Gastrocnemius medialis (tissue), 4 donors: ENCODE measurements around the gene HOXA6. TPM values are rescaled to one million over a fixed set of nuclear protein-coding genes. Genes with fewer than 3 reads are reported as not detected.

Source experiments
- ATAC-seq, 2 donors: fragments of 150-250 bp; one replicate each; pipeline ENCODE4 v1.9.1; 2016
- DNase-seq, 2 donors: peaks; one replicate each; pipeline ENCODE4 v3.0.0-alpha.2; 2019
- H3K27ac ChIP-seq, 4 donors: fragments of 200-600 bp; sonication (generic); 1 replicate in 1 of 4; 2 replicates in 3 of 4; pipeline ENCODE4 v1.5.1; 2016 to 2018; ENCODE audit warnings: mild to moderate bottlenecking in 2 of 4, moderate library complexity in 1 of 4
- H3K27me3 ChIP-seq, 3 donors: fragments of 200-600 bp; sonication (generic) in 2 of 3; 1 replicate in 1 of 3; 2 replicates in 2 of 3; pipeline versions ENCODE4 v1.5.1 to v1.6.0; 2016 to 2019; ENCODE audit warnings: mild to moderate bottlenecking in 1 of 3, moderate library complexity in 1 of 3
- H3K36me3 ChIP-seq, 2 donors: fragments of 200-600 bp; sonication (generic) in 1 of 2; one replicate each; pipeline ENCODE4 v1.5.1; 2017 to 2018
- H3K4me1 ChIP-seq, 2 donors: fragments of 200-600 bp; sonication (generic) in 1 of 2; one replicate each; pipeline ENCODE4 v1.5.1; 2016 to 2017; ENCODE audit warnings: mild to moderate bottlenecking in 2 of 2
- H3K4me3 ChIP-seq, 4 donors: fragments of 200-600 bp; sonication (generic) in 3 of 4; 1 replicate in 1 of 4; 2 replicates in 3 of 4; pipeline ENCODE4 v1.5.1; 2016 to 2019; ENCODE audit warnings: mild to moderate bottlenecking in 2 of 4
- H3K9me3 ChIP-seq, 3 donors: fragments of 200-600 bp; sonication (generic) in 2 of 3; 1 replicate in 1 of 3; 2 replicates in 2 of 3; pipeline ENCODE4 v1.5.1; 2016 to 2019
- POLR2A ChIP-seq, 2 donors: fragments of 450-650 bp; IDR thresholded peaks; one replicate each; pipeline ENCODE4 v1.6.1; 2017; ENCODE audit warnings: antibody characterized with exemption in 2 of 2, mild to moderate bottlenecking in 2 of 2, moderate library complexity in 2 of 2
- in situ Hi-C, 4 donors: fragments of 200-750 bp; cut with MboI; loops; one replicate each; pipeline versions ENCODE4 v1.15.0 to v1.8.0; 2017; ENCODE audit warnings: low sequenced_read_pairs in 4 of 4
- intact Hi-C: fragments of 100-400 bp; cut with DNase I; formaldehyde crosslinking; loops from one replicate; pipeline ENCODE4 v1.15.1; 2023; ENCODE audit warnings: low total_unique reads
- total RNA-seq, 4 donors: library from RNA; depleted of rRNA; stranded (reverse); fragments of >200 nt; gene quantifications; one replicate each; pipeline versions ENCODE4 v1.1.0 to v1.2.3, GENCODE V29; 2016
- TF ChIP-seq, protein P1 (sequence below), 5 experiments: fragments of 450-650 bp in 3 of 5; fragments of 200-600 bp in 2 of 5; sonication (generic) in 2 of 5; IDR thresholded peaks in 4 of 5; conservative IDR thresholded peaks in 1 of 5; 1 replicate in 4 of 5; 2 replicates in 1 of 5; pipeline ENCODE4 v1.5.1; 2016 to 2019; ENCODE audit warnings: antibody characterized with exemption in 5 of 5, mild to moderate bottlenecking in 3 of 5, moderate library complexity in 3 of 5

Gene HOXA6
- total RNA-seq, 4 donors from 2014 or later, result 2.6 to 5.6 (median 4.2) TPM

DNA sequence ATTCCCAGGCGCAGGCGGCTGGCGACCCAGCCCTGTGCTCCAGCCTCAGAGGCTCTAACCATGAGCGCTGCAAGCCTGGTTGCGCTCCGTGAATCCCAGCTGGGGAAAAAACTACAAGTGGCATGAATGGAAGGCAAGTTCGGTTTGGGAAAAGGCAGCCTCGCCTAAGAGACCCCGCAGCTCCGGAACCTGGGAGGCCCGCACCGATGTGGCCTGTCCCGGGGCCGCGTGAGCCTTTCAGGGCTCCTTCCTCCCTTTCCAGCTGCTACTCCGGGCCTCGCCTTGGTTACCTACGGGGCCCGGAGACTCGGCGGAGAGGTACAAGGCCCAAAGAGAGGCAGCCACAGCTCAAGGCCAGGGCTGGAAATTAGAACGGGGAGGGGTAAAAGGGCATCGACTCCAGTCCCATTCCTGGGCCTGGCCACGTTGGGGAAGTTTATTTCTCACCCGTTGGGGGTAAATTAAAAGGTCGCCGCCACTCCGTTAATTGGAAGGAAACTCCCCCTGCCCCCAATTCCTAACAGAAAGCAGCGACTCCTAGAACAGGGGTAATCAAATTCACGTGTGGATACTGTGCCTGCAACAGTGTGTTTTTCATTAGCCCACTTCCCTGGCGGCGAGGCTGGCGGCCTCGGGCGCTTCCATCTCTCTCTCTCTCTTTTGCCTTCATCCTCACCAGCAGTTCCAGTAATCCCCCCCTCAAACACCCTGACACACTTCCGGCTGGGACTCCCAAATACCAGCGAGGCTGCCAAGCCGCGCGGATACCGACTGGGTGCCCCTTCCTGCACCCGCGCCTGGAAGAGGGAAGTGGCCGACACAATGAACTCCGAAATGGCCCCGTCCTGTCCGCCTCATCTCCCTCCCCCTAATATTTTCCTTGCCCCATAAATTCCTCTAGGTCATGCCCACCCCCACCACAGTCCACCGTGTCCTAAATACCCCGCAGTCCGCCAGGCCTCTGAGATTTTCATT lies 19.2 kb upstream of the HOXA6 start:
- intact Hi-C loops, result loop anchor here (5.0 to 10.0 kb wide), 2 partner anchors 35 to 1402 kb away; partner anchors contain the start of gene HOXA4
- peak in 1 of 2 donors; percentile 49 for DNase-seq
- peaks cover 12 to 55% of the 10 kb centered on the region in 2 donors for H3K4me1 ChIP-seq

DNA sequence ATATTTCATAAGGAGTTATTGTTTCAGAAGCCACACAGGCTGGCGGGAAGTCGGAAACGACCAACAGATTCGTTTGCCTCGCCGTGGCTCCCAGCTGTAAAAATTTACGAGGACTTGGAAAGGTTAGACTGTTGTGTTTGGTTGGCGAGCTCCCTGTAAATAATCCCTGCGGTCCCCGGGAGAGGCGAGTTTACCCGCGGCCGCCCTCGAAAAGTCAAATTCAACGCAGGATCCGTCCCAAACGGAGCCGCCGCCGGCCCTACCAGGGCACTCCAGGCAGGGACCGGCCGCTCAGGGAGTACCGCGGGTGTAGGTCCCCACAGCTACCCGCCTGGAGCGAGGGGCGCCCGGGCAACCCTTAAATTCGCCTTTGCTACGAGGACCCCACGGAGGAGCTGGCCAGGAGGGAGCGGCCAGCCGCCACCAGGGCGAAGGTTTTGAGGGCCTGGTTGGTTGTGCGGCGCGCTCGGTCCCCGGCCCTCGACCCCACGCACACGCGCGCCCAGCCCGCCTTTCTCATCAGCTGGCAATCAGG lies 18.5 kb upstream of the HOXA6 start:
- no peaks in the 10 kb centered on the region for H3K9me3 ChIP-seq
- ATAC-seq (peak; percentile 5 to 6), DNase-seq (peak in 1 of 2 donors; percentile 65)
- TF ChIP-seq POLR2A (IDR thresholded peaks at IDR 0.05), result no peak
- TF ChIP-seq, protein P1, sequence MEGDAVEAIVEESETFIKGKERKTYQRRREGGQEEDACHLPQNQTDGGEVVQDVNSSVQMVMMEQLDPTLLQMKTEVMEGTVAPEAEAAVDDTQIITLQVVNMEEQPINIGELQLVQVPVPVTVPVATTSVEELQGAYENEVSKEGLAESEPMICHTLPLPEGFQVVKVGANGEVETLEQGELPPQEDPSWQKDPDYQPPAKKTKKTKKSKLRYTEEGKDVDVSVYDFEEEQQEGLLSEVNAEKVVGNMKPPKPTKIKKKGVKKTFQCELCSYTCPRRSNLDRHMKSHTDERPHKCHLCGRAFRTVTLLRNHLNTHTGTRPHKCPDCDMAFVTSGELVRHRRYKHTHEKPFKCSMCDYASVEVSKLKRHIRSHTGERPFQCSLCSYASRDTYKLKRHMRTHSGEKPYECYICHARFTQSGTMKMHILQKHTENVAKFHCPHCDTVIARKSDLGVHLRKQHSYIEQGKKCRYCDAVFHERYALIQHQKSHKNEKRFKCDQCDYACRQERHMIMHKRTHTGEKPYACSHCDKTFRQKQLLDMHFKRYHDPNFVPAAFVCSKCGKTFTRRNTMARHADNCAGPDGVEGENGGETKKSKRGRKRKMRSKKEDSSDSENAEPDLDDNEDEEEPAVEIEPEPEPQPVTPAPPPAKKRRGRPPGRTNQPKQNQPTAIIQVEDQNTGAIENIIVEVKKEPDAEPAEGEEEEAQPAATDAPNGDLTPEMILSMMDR (IDR thresholded peaks at IDR 0.05 in 4 of 5, conservative IDR thresholded peaks at IDR 0.05 in 1 of 5), result no peak
- peak overlapping the region; percentile 90 to 99 (median 95) for H3K27ac ChIP-seq
- intact Hi-C loops (loop anchor here (1.0 to 10.0 kb wide), 5 partner anchors 10 to 1401 kb away; partner anchors contain the start of genes CBX3, HNRNPA2B1, HOXA4 and HOXA7), in situ Hi-C loops (loop anchor here in 2 of 4 donors (5.0 to 25.0 kb wide), 3 partner anchors 954 to 1309 kb away; partner anchors contain the start of genes CBX3 (in 1 of the 2) and HNRNPA2B1 (in 1 of the 2))
- peak overlapping the region; percentile 62 to 88 (median 77) for H3K4me3 ChIP-seq
- no peaks in the 10 kb centered on the region for H3K36me3 ChIP-seq
- peaks cover 12 to 54% of the 10 kb centered on the region in 2 donors for H3K4me1 ChIP-seq
- H3K27me3 ChIP-seq, result no peaks in the 10 kb centered on the region

More for the DNA sequence above, 19.2 kb upstream of the HOXA6 start:
- peak overlapping the region; percentile 62 to 88 (median 77) for H3K4me3 ChIP-seq
- H3K36me3 ChIP-seq, result no peaks in the 10 kb centered on the region
- H3K9me3 ChIP-seq, result no peaks in the 10 kb centered on the region
- no peaks in the 10 kb centered on the region for H3K27me3 ChIP-seq
- ATAC-seq, result no peak
- H3K27ac ChIP-seq, result peak overlapping the region; percentile 90 to 99 (median 95)
- in situ Hi-C loops, result loop anchor here in 2 of 4 donors (5.0 to 25.0 kb wide), 3 partner anchors 955 to 1310 kb away; partner anchors contain the start of genes CBX3 (in 1 of the 2) and HNRNPA2B1 (in 1 of the 2)
- TF ChIP-seq, protein P1 (IDR thresholded peaks at IDR 0.05 in 4 of 5, conservative IDR thresholded peaks at IDR 0.05 in 1 of 5), result no peak
- TF ChIP-seq POLR2A (IDR thresholded peaks at IDR 0.05), result peak in 1 of 2 donors; percentile 27

DNA sequence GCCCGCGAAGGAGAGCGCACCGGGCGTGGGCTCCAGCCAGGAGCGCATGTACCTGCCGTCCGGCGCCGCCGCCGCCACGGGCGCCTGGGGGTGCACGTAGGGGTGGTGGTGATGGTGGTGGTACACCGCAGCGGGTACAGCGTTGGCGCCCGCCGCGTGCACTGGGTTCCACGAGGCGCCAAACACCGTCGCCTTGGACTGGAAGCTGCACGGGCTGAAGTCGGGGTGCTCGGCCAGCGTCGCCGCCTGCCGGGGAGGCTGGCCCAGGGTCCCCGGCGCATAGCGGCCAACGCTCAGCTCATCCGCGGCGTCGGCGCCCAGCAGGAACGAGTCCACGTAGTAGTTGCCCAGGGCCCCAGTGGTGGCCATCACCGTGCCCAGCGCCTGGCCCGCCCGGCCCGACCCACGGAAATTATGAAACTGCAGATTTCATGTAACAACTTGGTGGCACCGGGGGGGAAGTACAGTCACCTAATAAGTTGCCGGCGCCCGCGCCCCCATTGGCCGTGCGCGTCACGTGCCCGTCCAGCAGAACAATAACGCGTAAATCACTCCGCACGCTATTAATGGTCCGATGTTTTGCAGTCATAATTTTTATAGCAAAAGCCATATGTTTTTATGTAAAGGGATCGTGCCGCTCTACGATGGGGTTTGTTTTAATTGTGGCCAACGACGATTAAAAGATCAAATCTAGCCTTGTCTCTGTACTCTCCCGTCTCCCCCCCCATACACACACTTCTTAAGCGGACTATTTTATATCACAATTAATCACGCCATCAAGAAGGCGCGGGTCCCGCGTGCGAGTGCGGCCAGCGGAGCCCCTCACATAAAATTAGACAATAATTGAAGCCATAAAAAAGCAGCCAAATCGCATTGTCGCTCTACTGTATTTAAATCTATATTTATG lies 17.8 kb upstream of the HOXA6 start, which contains the start of gene HOXA9:
TSS of gene HOXA9 (minus strand) at position 449 of the 907 bp plus-strand sequence. CDS start at position 369, 80 bp downstream.
- ATAC-seq (peak; percentile 58), DNase-seq (peak; percentile 95 to 96)
- Histone ChIP-seq H3K9me3 (no peaks in the 10 kb centered on the region), H3K27ac (peak within 1 kb of the TSS; percentile 90 to 99 (median 95)), H3K4me1 (peaks cover 12 to 49% of the 10 kb centered on the region in 2 donors), H3K4me3 (peak within 1 kb of the TSS; percentile 62 to 88 (median 77)), H3K27me3 (no peaks in the 10 kb centered on the region), H3K36me3 (no peaks in the 10 kb centered on the region)
- TF ChIP-seq, protein P1 (IDR thresholded peaks at IDR 0.05 in 4 of 5, conservative IDR thresholded peaks at IDR 0.05 in 1 of 5), result peak in 4 of 5 experiments; percentile 10 to 36 (median 26)
- peak; percentile 81 to 86 for TF ChIP-seq POLR2A (IDR thresholded peaks at IDR 0.05)
- in situ Hi-C loops, result loop anchor here in 2 of 4 donors (5.0 to 25.0 kb wide), 3 partner anchors 953 to 1308 kb away; partner anchors contain the start of genes CBX3 (in 1 of the 2) and HNRNPA2B1 (in 1 of the 2)
- intact Hi-C loops, result loop anchor here (1.0 to 10.0 kb wide), 5 partner anchors 9 to 1401 kb away; partner anchors contain the start of genes CBX3, HNRNPA2B1, HOXA4 and HOXA7
